ENCODE data around the gene HDHD3. TPM values are rescaled to one million over a fixed set of nuclear protein-coding genes. Genes with fewer than 3 reads are reported as not detected.
A peak's percentile ranks its signal among the peaks of the same experiment; 100 is the strongest.
"Not testable (repeated sequence)": the region's sequence is repeated elsewhere in the genome, so short reads cannot be mapped to it uniquely, and the experiment has no call there.

Gene HDHD3
- total RNA-seq = 16.5 and 17.8 TPM in 2 replicates

GRCh38 chr9:113376634-113377567 lies at the start of gene HDHD3:
HDHD3 (minus strand) TSS chr9:113376986; CDS start chr9:113374354, 2,632 bp downstream.
- intact Hi-C loops (cut with micrococcal nuclease) = loop anchor here (1.0 to 2.0 kb wide), 6 partner anchors 24 to 156 kb away; partner anchors contain the start of genes ALAD, C9orf43, FKBP15 and POLE3
- Mint-ChIP-seq H3K9me3 (no peaks in the 10 kb centered on the region), H3K4me3 (peak within 1 kb of the TSS; percentile 92), H3K27ac (peak within 1 kb of the TSS; percentile 83), H3K36me3 (ENCODE audit: low read depth) (peaks cover 14% of the 10 kb centered on the region), H3K4me1 (peaks cover 15% of the 10 kb centered on the region), H3K27me3 (no peaks in the 10 kb centered on the region)
- DNase-seq = peak; percentile 95

- Mint-ChIP-seq H3K27me3 (peaks cover 10% of the 10 kb centered on the region), H3K27ac (no peak overlapping the region), H3K36me3 (ENCODE audit: low read depth) (no peaks in the 10 kb centered on the region), H3K4me3 (no peak overlapping the region), H3K4me1 (no peaks in the 10 kb centered on the region), H3K9me3 (no peaks in the 10 kb centered on the region)
- intact Hi-C loops (cut with micrococcal nuclease) = no loop called here
- no peak for DNase-seq
These were observed 48.3 kb upstream of the HDHD3 start for GRCh38 chr9:113425072-113425471.

- no peak for DNase-seq
- no peak overlapping the region for H3K4me3 Mint-ChIP-seq
- H3K27ac Mint-ChIP-seq = no peak overlapping the region
- H3K9me3 Mint-ChIP-seq = no peaks in the 10 kb centered on the region
- H3K4me1 Mint-ChIP-seq = no peaks in the 10 kb centered on the region
- H3K27me3 Mint-ChIP-seq = peaks cover 14% of the 10 kb centered on the region
- intact Hi-C loops (cut with micrococcal nuclease) = no loop called here
- no peaks in the 10 kb centered on the region for H3K36me3 Mint-ChIP-seq (ENCODE audit: low read depth)
These were observed 44.9 kb upstream of the HDHD3 start for GRCh38 chr9:113421726-113422125.

- no peak overlapping the region for H3K27ac Mint-ChIP-seq
- intact Hi-C loops (cut with micrococcal nuclease) = no loop called here
These were observed 40.6 kb upstream of the HDHD3 start for GRCh38 chr9:113417370-113417769.

GRCh38 chr9:113416149-113416721 lies 39.4 kb upstream of the HDHD3 start:
- Mint-ChIP-seq H3K4me3 (no peak overlapping the region), H3K9me3 (no peaks in the 10 kb centered on the region), H3K36me3 (ENCODE audit: low read depth) (no peaks in the 10 kb centered on the region), H3K27ac (no peak overlapping the region), H3K27me3 (peaks cover 7% of the 10 kb centered on the region), H3K4me1 (no peaks in the 10 kb centered on the region)
- no peak for DNase-seq
- intact Hi-C loops (cut with micrococcal nuclease) = no loop called here

More at GRCh38 chr9:113417370-113417769, 40.6 kb upstream of the HDHD3 start:
- Mint-ChIP-seq H3K27me3 (peaks cover 7% of the 10 kb centered on the region), H3K4me3 (no peak overlapping the region), H3K36me3 (ENCODE audit: low read depth) (no peaks in the 10 kb centered on the region), H3K4me1 (no peaks in the 10 kb centered on the region), H3K9me3 (no peaks in the 10 kb centered on the region)
- DNase-seq = no peak

- Mint-ChIP-seq H3K4me3 (peak within 1 kb of the TSS; percentile 97), H3K4me1 (peaks cover 20% of the 10 kb centered on the region), H3K36me3 (ENCODE audit: low read depth) (peaks cover 34% of the 10 kb centered on the region), H3K9me3 (no peaks in the 10 kb centered on the region), H3K27ac (peak within 1 kb of the TSS; percentile 99), H3K27me3 (no peaks in the 10 kb centered on the region)
- intact Hi-C loops (cut with micrococcal nuclease) = loop anchor here (1.0 to 2.0 kb wide), 12 partner anchors 9 to 1780 kb away; partner anchors contain the start of genes ALAD, CDC26, DNAJC25 and FKBP15
- DNase-seq = peak; percentile 99
These were observed 33.5 kb upstream of the HDHD3 start, which contains the start of the genes C9orf43 and POLE3 for GRCh38 chr9:113410207-113410864. C9orf43 (plus strand) TSS chr9:113410747; CDS start chr9:113413494, 2,747 bp downstream. POLE3 (minus strand) TSS chr9:113410675; CDS start chr9:113410293, 382 bp downstream.

GRCh38 chr9:113409883-113410206 lies 33.1 kb upstream of the HDHD3 start:
- Mint-ChIP-seq H3K27ac (peak overlapping the region; percentile 99), H3K27me3 (no peaks in the 10 kb centered on the region), H3K36me3 (ENCODE audit: low read depth) (peaks cover 34% of the 10 kb centered on the region), H3K4me3 (peak overlapping the region; percentile 97), H3K9me3 (no peaks in the 10 kb centered on the region), H3K4me1 (peaks cover 20% of the 10 kb centered on the region)
- intact Hi-C loops (cut with micrococcal nuclease) = loop anchor here (1.0 to 2.0 kb wide), 12 partner anchors 9 to 1779 kb away; partner anchors contain the start of genes ALAD, CDC26, DNAJC25 and FKBP15
- DNase-seq = no peak

- H3K9me3 Mint-ChIP-seq = no peaks in the 10 kb centered on the region
- H3K36me3 Mint-ChIP-seq (ENCODE audit: low read depth) = peaks cover 34% of the 10 kb centered on the region
- no peaks in the 10 kb centered on the region for H3K27me3 Mint-ChIP-seq
- peak overlapping the region; percentile 97 for H3K4me3 Mint-ChIP-seq
- no peak for DNase-seq
- intact Hi-C loops (cut with micrococcal nuclease) = no loop called here
- H3K4me1 Mint-ChIP-seq = peaks cover 20% of the 10 kb centered on the region
- peak overlapping the region; percentile 99 for H3K27ac Mint-ChIP-seq
These were observed 32.7 kb upstream of the HDHD3 start for GRCh38 chr9:113409481-113409880.

GRCh38 chr9:113406873-113407511 lies 30.2 kb upstream of the HDHD3 start:
- intact Hi-C loops (cut with micrococcal nuclease) = loop anchor here (1.0 kb wide), 1 partner anchor 98 kb away; no protein-coding TSS in a partner anchor
- Mint-ChIP-seq H3K4me1 (peaks cover 20% of the 10 kb centered on the region), H3K36me3 (ENCODE audit: low read depth) (peaks cover 34% of the 10 kb centered on the region), H3K4me3 (peak overlapping the region; percentile 26), H3K27ac (peak overlapping the region; percentile 39)
- H3K9me3 Mint-ChIP-seq, H3K27me3 Mint-ChIP-seq: not testable (repeated sequence)
- peak; percentile 90 for DNase-seq

- Mint-ChIP-seq H3K4me1 (peaks cover 24% of the 10 kb centered on the region), H3K36me3 (ENCODE audit: low read depth) (peaks cover 34% of the 10 kb centered on the region)
- DNase-seq; intact Hi-C loops (cut with micrococcal nuclease); H3K9me3 Mint-ChIP-seq; H3K27ac Mint-ChIP-seq; H3K4me3 Mint-ChIP-seq; H3K27me3 Mint-ChIP-seq: not testable (repeated sequence)
These were observed 29.6 kb upstream of the HDHD3 start for GRCh38 chr9:113406353-113406752.

- Mint-ChIP-seq H3K27me3 (no peaks in the 10 kb centered on the region), H3K36me3 (ENCODE audit: low read depth) (peaks cover 17% of the 10 kb centered on the region), H3K27ac (no peak overlapping the region), H3K9me3 (no peaks in the 10 kb centered on the region), H3K4me1 (peaks cover 31% of the 10 kb centered on the region), H3K4me3 (no peak overlapping the region)
- intact Hi-C loops (cut with micrococcal nuclease) = no loop called here
- no peak for DNase-seq
These were observed 26.9 kb upstream of the HDHD3 start for GRCh38 chr9:113403646-113404045.

- H3K27me3 Mint-ChIP-seq = no peaks in the 10 kb centered on the region
These were observed 24.4 kb upstream of the HDHD3 start, which contains the start of gene ALAD for GRCh38 chr9:113401027-113401792. ALAD (minus strand) TSS chr9:113401284; CDS start chr9:113393559, 7,725 bp downstream.

More at GRCh38 chr9:113401027-113401792, 24.4 kb upstream of the HDHD3 start, which contains the start of gene ALAD:
- Mint-ChIP-seq H3K9me3 (no peaks in the 10 kb centered on the region), H3K27ac (peak within 1 kb of the TSS; percentile 90), H3K36me3 (ENCODE audit: low read depth) (no peaks in the 10 kb centered on the region), H3K4me3 (peak within 1 kb of the TSS; percentile 96), H3K4me1 (peaks cover 23% of the 10 kb centered on the region)
- intact Hi-C loops (cut with micrococcal nuclease) = loop anchor here (1.0 to 2.0 kb wide), 10 partner anchors 9 to 257 kb away; partner anchors contain the start of genes C9orf43, CDC26, FKBP15 and HDHD3
- DNase-seq = peak; percentile 100

Measured in activated CD4-positive, alpha-beta T cell treated with anti-CD3 and anti-CD28 coated beads, Interleukin-2, amount 10 ng/mL, durations not matched to agents 24 days and 14 days (primary cell).